Measurements from ENCODE around the gene FBN1.

The FBN1 gene

DNA sequence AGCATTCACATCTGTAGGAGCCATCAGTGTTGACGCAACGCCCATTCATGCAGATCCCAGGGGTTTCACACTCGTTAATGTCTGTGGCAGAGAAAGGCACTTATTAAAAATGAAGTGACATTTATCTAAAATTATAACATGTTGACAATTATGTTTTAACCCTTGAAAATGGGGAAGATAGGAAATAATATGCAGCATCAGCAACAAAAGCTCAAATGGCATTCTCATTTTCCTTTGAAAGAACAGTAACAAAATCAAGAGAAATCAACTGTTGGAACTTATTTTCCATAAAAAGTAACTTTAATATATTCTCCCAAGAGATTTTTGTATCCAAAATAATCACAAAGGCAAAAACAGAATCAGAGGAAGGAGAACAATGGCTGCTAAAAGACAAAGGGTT, 140.4 kb downstream of the FBN1 start:
- ATAC-seq = no peak

DNA sequence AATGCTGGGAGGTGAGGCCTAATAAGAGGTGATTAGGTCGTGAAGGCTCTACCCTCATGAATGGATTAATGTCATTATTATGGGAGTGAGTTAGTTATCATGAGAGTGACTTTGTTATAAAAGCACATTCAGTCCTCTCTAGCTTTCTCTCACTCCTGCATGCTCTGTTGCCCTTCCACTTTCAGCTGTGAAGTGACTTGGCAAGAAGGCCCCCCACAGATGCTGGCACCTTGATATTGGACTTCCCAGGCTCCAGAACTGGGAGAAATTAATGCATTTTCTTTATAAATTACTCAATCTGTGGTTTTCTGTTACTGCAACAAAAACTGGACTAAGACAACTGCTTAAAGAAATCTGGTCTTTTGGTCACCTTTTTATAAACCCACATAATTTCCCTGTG, 144.3 kb downstream of the FBN1 start:
- ATAC-seq = no peak

DNA sequence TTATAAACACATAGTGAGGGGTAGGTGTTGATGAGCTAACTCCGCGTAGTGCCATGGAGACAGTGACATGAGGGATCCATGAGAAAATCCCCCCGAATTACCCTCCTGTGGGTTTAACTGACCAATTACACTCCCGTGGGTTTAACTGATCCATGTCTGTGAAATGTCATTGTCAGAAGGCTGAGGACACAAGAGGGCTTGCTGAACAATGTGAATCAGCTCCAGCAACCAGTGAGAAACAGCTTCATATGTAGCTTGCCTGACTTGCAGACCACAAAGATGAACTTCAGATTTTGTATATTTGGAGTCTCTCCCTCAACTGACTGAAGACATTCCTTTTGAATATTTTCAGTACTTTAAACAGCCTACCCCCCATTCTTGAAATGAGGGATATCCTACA, 144.9 kb downstream of the FBN1 start:
- ATAC-seq = no peak

DNA sequence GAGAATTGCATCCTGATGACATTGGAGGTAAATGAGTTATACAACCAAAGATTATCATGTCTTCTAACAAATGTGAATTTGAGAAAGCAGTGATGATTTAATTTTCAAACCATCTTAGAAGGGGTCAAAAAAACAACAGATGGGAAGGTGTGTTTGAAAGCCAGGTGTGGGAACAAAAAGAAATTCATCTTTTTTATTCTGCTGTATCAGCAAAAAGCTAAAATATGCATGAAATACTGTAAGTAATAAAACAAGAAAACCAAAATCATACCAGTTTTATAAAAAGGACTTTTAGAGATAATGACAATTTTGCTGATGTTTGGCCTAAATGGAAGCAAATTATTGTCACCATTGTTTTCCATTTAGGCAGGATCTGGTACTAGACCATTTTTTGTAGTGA, 145.5 kb downstream of the FBN1 start:
- ATAC-seq = no peak

DNA sequence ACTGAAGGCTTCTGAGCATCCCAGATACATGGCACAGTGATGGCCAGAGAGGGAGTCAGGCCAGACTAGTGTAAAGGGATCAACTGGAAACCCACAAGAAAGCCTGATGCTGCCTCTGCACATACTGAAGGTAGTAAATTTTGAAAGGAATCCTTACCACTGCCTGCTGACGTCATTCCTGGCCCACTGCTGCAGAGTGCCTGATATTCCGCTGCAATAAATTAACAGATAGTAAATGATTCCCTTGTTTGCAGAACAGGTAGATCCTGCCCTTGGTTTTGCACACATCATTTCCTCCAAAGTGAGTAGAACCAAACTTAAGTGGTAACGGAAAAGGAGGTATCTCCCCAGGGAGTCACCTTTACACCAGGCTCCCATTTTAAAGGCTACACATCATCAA, 146.7 kb downstream of the FBN1 start:
- no peak for ATAC-seq

DNA sequence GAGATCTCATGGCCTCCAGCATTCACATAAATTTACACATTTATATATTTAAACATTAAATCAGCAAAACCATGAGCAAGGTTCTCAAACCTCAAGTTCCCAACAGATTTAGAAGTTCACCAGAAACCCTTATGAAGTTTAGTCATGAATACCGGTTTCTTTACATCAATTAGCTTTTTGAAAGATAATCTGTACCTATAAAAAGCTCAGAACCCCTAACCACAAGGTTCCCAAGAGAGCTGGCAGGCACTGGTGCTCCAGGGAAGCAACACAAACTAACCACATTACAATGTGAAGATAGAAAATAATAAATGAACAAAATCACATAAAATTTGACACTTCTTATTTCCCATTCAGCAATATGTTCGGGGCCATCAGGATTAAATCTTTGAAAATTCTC, 150.9 kb downstream of the FBN1 start:
- no peak for ATAC-seq

DNA sequence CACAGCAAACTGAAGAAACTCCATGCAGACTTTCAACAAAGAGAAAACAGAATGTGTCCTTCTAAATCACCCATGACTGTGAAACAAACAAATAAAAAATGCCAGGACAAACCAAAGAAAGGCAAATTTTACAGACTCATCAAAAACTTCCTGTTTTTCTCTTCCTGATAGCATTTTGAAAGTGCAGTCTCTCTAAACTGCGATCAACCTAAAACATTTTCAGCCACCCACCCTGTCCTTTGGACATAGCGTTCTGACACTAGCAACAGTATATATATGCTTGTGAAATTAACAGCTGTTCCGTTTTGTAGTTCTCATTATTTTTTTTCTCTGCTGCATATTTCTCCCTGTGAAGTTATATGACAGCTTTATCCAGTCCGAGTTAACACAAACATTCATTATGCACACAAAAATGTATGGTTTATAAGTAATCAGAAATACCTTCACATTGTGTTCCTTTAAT, 151.7 kb downstream of the FBN1 start:
- ATAC-seq = no peak

DNA sequence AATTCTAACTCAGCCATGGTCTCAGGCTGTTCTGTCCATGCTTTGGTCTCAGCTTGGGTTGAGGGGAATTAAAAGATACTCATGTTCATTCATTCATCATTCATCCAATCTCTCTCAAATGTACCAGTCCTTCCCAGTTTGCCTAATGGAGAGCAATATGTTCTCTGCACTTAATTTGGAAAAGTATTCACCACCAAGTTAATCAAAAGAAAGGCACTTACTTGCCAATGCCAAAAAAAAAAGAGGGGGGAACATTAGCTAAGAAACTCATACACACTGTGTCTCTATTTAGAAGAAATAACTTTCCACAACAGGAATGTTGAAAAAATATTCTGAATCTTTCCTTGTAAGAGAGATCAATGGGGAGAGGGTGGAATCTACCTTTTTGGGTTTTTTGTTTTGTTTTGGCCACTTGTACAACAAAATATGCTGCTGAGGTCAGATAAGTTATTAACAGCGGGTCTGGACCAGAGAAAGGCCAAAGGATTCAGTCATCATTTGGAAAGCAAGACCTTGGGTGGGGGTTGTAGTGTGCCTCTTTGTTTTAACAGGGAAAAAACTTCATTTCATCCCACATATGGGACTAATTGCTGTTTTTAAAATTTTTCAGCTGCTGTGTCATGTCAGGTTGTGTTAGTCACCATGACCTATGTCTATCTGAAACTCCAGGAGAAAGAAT, 152.3 kb downstream of the FBN1 start:
- ATAC-seq = no peak

DNA sequence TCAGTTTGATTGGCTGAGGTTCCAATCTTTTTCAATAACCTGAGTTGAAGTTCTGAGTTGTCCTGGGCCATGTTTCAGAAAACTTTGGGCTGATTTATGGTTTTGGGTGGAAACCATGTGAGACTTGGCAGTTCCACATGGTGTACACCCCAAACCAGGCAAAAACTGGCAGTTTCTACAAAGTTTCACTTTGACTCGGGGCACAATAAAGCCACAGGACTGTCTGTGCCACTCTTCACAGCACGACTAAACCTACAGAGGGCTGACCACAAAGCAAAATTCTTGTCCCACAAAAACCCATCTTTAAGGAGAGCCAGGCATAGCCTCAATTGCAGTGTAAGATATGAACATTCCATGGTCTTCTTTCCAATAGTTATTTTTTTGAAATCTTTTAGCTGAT, 159.3 kb downstream of the FBN1 start:
- ATAC-seq = no peak

DNA sequence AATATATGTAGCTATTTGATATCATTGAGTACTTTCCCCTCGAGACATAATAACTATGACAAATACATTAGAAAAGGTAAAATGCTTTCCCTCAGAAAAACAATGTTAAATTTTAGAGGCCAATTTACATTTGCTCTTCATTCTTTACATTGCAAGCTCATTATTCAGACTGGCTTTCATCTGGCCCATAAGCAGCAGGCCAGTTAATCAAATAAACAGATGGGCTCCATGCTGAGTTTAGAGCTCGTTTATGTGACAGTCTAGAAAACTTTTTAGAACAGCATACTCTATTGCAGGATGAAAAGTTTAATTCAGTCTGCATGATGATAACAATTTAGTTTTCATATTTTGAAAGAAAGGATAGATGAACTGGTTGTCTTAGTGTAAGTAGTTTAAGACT, 163.7 kb downstream of the FBN1 start:
- no peak for ATAC-seq

DNA sequence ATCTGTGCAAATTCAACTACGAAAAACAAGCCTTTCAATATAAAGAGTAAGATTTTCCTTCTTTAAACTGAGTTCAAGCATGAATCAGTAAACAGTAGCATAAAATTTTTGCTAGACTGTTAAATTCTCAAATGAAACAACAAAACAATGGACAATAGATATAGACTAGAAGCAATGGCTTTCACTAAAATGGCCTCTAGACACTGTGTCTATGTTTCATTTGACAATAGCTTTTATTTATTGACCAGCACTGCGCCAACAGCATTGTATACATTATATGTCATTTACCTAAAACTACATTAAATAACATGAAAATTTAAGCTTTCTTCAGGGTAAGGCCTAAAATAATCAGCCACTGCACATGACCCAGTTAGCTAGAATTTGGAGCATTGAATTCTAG, 165.8 kb downstream of the FBN1 start:
- ATAC-seq = no peak

DNA sequence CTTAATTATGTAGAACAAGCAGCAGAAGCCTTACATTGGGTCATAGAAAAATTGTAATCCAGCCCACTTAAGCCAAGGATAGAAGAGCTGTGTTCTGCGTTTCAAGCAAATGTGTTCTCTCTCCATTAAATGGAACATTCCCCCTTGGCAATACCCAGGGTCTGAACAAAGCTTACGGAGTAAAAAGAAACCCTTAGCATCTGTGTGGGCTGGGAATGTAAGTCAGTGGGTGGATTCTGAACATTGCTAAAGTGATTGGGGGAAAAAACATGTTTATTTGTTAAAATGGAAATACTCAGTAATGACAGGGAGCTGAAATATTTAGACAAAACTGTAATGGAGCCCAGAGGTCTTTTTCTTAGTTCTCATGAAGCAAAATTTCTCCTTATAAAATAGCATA, 166.9 kb downstream of the FBN1 start:
- no peak for ATAC-seq

DNA sequence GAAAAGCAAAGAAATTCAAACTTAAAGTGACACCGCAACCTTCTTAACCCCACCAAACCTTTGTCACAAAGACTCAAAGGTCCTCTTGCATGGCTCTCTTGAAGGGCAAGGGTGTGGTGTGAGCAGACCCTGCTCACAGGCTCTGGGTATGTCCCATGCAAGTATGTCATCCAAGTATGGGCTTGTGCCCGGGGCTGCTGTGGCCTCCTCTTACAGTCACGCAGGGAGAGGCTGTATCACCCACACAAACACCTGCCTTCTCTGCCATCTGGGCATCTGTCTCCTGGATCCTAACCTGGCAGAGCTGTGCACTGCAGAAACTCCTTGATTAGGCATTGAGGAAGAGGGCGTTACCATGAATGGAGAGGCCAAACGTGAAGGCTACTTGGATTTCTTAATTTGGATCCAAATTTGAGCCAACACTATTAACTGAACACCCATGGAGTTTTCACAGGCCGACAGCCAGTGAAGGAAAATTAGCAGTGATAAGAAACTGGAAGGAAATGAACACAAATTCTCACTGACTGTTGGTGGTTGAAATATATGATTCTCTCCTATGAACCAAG, 167.6 kb downstream of the FBN1 start:
- no peak for ATAC-seq

DNA sequence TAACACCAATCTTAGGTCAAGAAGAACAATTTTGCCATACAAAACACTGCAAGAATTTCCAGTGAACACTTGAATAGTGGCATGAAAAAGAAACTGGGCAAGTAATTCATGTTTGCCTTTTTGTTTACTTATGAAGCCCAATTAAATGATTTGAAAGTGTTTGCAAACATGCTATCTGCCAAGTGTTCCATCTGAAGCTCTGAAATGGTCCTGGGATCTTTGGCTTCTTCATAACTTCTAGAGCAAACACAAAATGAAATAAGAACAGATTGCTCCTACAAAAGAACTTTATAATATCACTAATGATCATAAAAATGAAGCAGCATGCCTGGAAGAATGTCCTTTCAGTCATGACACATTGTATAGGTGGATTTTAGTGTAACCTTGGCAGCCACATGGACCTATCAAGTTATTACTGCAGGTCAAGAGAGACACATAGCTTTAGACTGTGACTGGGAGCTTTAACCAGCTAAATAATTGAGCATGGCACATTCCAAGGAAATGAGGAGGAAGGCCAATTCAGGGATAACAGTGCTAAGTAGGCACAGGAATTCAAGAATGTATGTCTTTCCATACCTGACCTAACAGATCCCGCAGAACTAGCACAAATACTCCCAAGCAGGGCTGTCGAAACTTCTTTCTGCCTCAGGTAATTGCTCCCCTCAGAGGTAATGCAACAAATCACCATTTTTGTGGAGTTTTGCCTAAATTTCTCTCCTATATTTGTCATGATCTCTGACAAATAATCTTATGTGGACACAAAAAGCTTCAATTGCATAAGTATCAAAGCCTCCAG, 169.7 kb downstream of the FBN1 start:
- ATAC-seq = no peak

DNA sequence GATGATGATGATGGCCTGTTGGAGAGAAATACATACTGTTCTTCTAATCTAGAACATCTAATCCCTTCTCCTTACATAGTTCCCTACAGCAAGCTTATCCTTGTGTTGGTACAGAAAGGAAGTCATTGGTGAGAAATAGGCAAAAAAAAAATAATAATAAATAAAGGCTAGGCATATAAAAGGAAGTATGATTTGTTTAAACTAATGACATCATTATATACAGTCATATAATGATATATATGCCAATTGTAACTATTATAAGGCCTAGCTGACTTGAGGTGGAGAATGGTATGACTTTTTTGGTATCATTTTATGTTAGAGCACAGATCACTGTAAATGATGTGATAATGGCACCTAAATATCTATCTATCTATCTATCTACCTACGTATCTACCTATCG, 171.8 kb downstream of the FBN1 start:
- ATAC-seq = no peak

DNA sequence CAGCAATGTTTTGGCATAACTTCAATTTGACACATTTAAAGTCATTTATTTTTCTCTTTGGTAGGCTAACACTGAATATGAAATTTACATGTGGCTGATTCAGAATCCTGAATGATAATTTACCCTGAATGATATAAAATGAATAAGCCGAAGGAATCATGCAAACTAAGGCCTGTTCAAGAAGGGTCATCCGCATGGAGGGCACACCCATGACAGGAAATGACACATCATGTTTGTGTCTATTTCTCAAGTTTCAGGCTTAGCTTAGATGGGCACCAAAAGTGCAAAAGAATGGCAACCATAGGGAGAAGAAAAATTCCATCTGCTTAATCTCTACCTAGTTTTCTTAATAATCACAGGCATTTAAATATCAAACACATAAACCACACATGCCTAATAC, 172.8 kb downstream of the FBN1 start:
- ATAC-seq = no peak

DNA sequence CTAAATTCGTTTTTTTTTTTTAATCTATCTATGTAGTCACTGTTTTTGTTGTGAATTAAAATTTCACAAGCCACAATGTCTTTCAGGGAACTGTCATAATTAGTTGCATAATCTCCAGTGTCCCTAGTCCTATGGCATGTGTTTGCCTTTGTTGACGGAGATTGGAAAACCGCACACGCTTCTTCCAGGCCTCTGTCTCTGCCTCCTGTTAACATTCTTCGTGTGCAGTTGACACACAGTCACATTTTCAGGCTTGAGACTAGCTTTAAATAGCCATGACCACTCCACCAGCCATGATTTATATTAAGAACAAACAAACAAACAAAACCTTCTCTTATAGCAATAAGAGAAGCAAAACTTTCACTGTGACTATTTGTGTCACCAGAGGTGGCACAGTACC, 174.4 kb downstream of the FBN1 start:
- no peak for ATAC-seq

DNA sequence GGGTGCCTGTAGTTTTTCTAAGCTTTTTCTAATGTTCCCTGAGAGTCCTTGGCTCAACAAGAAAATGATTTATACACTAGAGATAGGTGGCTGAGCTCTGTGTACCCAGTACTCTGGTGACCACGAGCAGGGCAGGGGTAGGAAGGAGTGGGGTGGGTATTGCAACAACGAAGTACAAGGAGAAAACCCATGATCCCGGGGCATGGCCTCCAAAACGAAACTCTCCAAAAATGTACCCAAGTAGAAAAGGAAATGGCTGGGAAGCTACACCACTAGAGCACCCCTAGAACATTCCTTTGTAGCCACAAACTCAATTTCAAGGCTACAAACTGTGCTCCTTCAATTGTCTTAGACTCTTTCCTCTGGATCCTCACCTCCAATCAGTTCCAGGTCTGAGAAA, 175.4 kb downstream of the FBN1 start:
- ATAC-seq = no peak

DNA sequence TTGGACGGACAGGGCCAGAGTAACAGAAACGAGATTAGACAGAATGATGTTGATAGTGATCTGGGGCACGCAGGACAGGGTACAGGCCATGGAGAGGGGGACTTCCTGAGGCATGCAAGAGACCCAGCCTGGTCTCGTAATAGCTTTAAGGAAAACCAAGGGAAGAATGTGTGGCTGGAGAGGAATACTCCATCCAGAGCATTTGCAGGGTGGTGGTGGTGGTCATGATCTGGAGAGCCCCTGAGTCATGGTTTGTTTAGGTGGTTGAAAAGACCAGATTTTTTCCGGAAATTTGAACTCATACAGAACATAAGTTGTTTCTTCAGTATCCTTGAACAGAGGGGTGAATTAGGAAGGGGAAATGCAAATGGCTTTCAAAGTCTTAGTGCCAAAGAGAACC, 175.8 kb downstream of the FBN1 start:
- ATAC-seq = no peak

DNA sequence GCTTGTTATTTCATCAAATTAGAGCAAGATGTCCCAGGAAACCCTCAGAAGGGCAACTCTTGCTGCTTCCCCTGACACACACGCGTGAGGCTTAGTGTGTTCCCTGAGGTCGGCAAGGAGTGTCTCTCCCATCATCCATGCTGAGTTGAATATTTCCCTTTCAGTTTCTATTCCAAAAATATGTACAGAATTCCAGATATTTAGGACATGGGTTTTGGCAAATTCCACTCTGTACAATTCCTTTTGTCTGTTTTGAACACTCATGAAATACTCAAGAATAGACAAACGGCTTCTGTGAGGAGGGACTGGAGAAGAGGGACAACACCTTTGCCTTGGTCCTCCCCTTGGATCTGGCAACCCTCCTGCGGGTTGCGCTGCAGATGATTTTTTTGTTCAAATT, 176.2 kb downstream of the FBN1 start:
- no peak for ATAC-seq

DNA sequence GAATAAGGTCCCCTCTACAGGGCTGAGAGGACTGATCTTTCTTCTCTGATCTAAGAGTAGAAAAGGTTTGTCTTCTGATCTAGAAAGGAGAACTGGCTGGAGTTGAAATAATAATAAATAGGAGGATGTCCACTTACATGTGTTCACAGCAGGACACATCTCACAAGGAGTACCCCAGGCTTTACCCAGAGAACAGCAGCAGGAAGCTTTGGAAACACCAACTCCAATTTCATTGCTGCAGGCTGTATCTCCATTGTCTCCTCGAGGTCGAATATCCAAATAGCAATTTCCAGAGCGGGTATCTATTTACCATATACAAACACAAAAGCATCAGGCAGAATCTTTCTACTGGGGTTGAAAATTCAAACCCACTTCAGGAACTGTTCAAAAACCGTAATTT, 177.7 kb downstream of the FBN1 start:
- no peak for ATAC-seq

DNA sequence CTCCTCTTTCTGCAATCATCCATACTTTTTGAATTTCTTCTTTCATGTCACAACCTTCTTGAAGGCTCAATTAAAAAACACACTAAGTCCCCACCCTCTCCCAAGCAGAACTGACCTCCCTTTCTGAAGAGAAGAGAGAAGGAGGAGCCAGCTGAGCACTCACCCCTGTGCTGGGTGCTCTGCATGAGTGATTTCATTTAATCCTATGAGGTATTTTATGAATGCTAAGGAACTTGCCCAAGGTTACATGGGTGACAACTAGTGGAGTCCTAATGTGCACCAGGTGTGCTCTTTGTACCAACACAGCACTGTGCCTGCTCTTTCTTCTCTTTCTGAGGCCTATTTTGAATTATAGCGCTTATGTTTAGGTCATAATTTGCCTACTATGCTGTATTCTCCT, 178.7 kb downstream of the FBN1 start:
- ATAC-seq = no peak

DNA sequence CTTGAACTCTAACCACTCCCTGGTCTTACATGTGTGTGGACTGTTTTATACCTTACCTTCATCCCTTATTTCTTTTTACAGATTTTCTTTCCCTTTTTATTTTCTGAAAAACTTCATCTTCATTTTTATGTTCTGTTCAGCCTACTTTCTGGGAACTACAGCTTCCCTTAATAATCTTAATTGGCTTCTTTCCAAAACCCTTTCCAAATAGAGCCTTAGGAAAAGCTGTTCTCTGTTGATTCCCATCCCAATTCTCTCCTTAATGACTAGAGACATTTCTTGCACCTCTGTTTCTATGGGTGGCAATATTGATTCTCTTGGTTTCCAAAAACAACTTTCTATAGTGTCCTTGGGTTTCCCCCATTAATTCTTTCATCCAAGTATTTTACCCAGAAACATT, 179.4 kb downstream of the FBN1 start:
- ATAC-seq = no peak

DNA sequence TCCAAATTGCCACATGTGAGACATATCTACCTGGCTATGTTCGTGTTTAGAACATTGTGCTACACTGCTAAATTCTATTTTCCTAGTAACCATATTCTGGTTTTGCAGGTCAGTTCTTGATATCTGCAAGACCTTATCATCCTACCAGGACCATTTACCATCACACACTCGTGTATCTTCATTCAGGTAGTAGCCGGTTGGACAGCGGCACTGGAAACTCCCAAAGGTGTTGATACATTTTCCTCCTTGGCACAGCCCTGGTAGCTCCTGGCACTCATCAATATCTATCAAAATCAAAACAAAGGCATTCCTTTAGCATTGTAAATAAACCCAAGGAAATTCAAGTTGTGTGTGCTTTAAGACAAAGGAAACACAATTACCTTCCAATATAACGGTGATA, 180.1 kb downstream of the FBN1 start:
- ATAC-seq = no peak
